NK-92 (cell line): ENCODE data around the gene GRID1.
"Not testable (repeated sequence)": the region's sequence is repeated elsewhere in the genome, so short reads cannot be mapped to it uniquely, and the experiment has no call there.

Source experiments
- DNase-seq: peaks from one replicate; lab custom pipeline; 2025; ENCODE audit not compliant: unreplicated experiment; lab: John Stamatoyannopoulos, UW

GRID1 gene

DNA sequence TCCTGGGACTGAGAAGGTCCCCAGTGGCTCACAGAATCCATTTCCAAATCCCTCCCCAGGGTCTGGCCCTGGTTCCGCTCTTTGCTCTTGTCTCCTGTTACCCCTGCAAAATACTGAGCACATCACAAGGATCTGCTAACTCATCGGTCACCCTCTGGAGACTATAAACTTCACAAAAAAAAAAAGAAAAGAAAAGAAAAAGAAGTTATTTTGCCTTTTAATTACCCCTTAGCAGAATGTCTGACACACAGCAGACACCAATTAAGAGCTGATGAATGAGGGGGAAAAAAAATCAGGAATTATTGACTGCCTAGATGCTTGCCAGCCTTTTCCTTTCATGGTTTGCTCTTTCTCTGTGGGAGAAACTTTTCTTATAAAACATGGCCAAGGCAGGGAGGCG is 578.7 kb downstream of the GRID1 start:
- DNase-seq: no peak

- DNase-seq: no peak
Observed at GRCh38 chr10:85787393-85787792, 579.2 kb downstream of the GRID1 start.

- DNase-seq: no peak
Observed at GRCh38 chr10:85786401-85786899, 580.1 kb downstream of the GRID1 start.

DNA sequence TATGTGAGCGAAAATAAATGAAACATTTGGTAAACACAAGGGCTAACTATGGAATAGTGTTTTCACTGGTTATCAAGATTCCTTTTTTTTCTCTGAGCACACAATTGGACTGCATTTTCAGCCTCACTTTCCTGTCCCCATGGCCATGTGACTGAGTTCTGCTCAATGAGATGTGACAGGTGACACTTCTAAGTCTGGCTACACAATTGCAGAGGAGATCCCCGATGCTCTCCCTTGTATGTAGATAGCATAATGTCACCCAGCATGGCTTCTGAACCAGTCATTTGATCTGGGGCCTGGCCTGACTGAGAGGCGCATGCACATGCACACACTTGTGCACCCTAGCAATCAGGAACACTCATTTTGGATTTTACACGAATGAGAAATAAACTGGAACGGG is 581.8 kb downstream of the GRID1 start:
- no peak for DNase-seq

DNA sequence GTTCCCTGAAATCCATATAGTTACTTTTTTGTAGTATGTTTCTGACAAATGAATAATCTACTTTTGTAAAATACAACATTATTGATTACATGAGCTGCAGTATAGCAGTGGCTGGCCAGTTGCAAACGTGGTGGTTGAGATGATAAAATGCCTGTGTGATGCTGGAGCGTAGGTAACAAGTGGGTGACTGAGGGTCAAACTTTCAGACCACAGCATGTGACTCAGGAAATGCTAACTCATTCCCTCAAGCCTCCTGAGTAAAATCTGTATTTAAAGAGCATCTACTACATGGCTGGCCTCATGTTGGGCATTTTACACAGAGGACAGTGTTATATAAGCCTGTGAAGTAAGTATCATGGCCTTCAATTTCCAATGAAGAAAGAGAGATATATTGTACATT is 585.2 kb downstream of the GRID1 start:
- no peak for DNase-seq

DNA sequence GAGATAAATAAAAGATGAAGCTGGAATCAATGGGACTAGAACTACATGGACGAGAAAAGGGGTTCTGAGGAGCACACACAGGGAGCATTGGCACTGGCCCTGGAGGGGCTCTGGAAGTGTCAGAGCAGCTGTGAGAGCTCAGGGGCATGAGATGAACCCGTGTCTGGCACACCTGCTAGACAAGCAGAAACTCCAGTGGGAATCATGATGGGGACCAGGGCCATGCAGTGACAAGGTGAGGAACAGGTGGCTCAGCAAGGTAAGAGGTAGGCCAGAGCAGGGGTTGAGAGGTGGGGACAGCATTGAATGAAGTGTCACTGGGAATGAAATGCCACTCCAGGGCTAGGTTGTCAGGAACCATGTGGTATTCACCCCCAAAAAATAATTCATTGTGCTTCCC is 588.5 kb downstream of the GRID1 start:
- DNase-seq: no peak

DNA sequence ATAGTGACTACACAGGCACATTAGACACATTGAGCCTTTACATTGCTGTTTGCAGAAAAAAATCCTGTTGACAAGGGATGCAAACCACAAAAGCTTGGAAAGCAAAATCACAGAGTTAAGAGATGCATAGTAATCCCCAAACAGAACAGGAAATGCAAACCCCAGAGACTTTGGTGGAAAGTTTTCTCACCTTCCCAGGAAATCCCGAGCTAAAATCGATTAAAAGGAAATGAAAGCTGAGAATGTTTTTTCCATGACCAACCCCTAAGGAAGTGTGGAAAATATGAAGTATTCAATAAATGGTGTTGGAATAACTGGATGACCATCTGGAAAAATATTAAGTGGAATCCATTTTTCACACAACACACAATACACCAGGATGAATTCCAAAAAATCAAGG is 598.7 kb downstream of the GRID1 start:
- DNase-seq: no peak

DNA sequence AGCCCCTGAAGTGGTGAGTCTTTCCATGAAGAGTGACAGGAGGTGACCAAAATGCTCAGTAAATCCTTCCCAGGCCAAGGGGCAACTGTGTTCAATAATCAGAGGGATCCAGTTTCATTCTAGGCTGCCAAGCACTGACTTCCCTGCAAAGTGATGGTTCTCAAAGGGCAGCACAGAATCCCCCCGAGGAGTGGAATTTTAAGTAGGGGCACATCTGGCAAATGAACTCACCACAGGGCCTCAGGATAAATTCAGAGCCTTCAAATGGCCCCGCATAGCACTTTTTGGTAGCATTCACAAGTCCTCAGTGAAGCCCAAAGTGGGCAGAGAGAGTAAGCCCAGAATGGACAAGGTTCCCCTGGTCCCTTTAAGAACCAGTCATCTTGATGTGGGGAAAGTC is 602.5 kb downstream of the GRID1 start:
- no peak for DNase-seq

GRCh38 chr10:85761906-85762445 is 604.6 kb downstream of the GRID1 start:
- DNase-seq: no peak

- DNase-seq: no peak
Observed at GRCh38 chr10:85741626-85742300, 624.8 kb downstream of the GRID1 start.

- no peak for DNase-seq
Observed at GRCh38 chr10:85735997-85736396, 630.6 kb downstream of the GRID1 start.

DNA sequence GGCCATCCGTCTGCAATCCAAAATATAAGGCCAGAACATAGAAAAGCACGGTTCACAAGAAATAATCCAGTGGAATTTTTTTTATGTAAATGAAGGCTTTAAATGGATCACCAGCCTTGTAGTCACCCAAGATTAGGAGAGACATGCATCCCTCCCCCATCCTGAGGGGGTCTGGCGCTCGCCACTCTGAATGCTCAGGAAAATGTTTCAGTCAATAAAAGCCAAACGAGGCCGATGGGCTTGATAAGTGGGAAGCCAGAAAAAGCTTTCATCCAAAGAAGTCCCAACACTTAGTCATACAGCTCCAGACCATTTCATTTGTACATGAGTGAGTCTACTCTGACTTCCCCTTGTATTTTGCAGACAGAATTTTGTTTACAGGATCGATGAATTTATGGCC is 631.8 kb downstream of the GRID1 start:
- DNase-seq: no peak

GRCh38 chr10:85724215-85724614 is 642.4 kb downstream of the GRID1 start:
- DNase-seq: no peak

GRCh38 chr10:85720931-85721590 is 645.5 kb downstream of the GRID1 start:
- DNase-seq: no peak

GRCh38 chr10:85719408-85719807 is 647.2 kb downstream of the GRID1 start:
- no peak for DNase-seq

DNA sequence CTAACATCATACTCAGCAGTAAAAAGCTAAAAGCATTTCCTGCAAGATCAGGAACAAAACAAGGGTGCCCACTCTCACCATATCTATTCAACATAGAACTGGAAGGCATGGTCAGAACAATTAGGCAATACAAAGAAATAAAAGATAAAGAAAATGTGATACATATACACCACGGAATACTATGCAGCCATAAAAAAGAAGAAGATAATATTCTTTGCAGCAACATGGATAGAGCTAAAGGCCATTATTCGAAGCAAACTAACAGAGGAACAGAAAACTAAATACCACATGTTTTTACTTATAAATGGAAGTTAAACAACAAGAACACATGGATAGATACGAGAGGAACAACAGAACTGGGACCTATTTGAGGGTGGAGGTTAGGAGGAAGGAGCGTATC is 652.7 kb downstream of the GRID1 start:
- no peak for DNase-seq

DNA sequence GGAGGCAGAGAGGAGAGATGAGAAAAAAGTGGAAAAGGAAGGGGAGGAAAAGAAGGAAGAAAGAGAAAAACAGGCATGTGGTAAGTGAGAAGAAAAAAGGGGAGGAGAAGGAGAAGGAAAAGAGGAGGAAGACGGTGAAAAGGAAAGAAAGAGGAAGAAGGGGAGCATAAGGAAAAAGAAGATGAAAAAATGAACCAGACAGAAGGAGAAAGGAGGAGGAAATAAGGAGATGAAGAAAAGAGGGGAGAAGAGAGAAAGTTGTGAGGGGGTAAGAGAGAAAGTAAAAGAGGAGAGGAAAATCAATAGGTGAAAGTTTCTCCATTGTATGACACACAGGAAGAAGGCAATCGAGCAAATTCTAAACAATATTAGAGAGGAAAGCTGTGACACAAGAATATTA is 663.8 kb downstream of the GRID1 start:
- DNase-seq: no peak

GRCh38 chr10:85699066-85699465 is 667.5 kb downstream of the GRID1 start:
- DNase-seq: not testable (repeated sequence)

DNA sequence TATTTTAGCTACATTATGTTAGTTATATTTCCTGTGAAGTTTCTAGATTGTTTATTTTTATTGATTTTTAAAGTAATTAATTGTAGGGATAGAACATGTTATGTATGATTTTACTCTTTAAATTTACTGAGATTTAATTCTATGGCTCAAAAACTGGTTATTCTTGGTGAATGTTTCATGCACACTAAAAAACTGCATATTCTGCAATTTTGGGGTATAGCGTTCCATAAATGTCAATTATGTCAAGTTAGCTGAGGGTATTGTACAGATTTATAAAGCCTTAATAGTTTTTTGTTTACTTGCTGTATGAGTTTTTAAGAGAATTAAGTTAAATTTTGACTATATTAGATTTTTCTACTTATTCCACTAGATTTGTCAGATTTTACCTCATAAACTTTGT is 669.7 kb downstream of the GRID1 start:
- no peak for DNase-seq

- no peak for DNase-seq
Observed at GRCh38 chr10:85682621-85683020, 684.0 kb downstream of the GRID1 start.

DNA sequence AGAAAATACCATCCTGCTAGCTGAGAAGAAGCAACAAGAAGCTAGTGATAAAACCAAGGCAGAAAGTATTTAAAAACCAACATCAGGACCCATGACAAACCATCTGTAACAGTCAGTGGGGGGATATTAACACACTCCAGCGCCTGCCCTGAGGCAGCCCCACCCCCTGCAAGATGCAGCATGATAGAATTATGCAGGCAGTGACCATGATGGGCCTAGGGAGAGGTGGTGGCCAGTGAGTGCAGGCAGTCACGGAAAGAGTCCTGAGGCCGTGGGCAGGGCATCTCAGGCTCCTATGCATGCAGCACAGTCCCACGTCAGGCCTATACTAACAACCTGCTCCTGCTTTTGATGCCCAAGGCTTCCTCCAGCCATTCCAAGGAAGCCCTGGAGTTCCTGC is 686.9 kb downstream of the GRID1 start:
- no peak for DNase-seq

DNA sequence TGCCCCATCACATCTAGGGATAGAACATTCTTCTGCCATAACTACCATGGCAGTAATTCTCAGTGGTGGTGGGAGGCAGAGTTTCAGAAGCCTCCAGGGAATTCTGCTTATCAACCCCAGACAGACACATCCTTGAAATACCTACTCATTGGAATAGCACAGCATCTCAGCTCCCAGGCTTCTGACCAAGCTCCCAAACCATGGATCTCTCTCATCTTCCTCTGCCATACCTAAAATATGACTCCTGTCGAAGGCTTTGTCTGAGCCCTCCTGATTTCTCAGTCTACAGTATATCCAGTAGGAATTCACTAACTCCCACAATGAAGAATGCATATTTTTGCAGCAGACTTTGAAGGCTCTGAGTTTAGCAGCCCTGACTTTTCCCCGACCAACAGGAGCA is 687.5 kb downstream of the GRID1 start:
- no peak for DNase-seq

- no peak for DNase-seq
Observed at GRCh38 chr10:85674851-85675250, 691.7 kb downstream of the GRID1 start.
